8988T (cell line): Measurements from ENCODE around the gene ATAD1.
"Not testable (repeated sequence)": the region's sequence is repeated elsewhere in the genome, so short reads cannot be mapped to it uniquely, and the experiment has no call there.

ENCODE experiments used
- DNase-seq: peaks from one replicate; pipeline ENCODE4 v3.0.0; 2011

ATAD1 gene

GRCh38 chr10:87750817-87751216 lies 67.2 kb downstream of the ATAD1 start:
- no peak for DNase-seq

- DNase-seq: no peak
Observed at GRCh38 chr10:87750001-87750671, 67.9 kb downstream of the ATAD1 start.

GRCh38 chr10:87748244-87748643 lies 69.8 kb downstream of the ATAD1 start:
- not testable (repeated sequence) for DNase-seq

GRCh38 chr10:87746911-87747310 lies 71.1 kb downstream of the ATAD1 start:
- no peak for DNase-seq

GRCh38 chr10:87744606-87745005 lies 73.4 kb downstream of the ATAD1 start:
- DNase-seq: no peak

- DNase-seq: not testable (repeated sequence)
Observed at GRCh38 chr10:87742992-87743610, 74.9 kb downstream of the ATAD1 start.

GRCh38 chr10:87740254-87740655 lies 77.8 kb downstream of the ATAD1 start:
- no peak for DNase-seq

GRCh38 chr10:87739703-87740102 lies 78.3 kb downstream of the ATAD1 start:
- no peak for DNase-seq

- not testable (repeated sequence) for DNase-seq
Observed at GRCh38 chr10:87738253-87738652, 79.8 kb downstream of the ATAD1 start.

- peak; percentile 17 for DNase-seq
Observed at GRCh38 chr10:87734987-87735827, 82.8 kb downstream of the ATAD1 start.

GRCh38 chr10:87733081-87733480 lies 84.9 kb downstream of the ATAD1 start:
- no peak for DNase-seq

GRCh38 chr10:87729940-87730339 lies 88.1 kb downstream of the ATAD1 start:
- no peak for DNase-seq

GRCh38 chr10:87724789-87725188 lies 93.2 kb downstream of the ATAD1 start:
- no peak for DNase-seq

- DNase-seq: no peak
Observed at GRCh38 chr10:87723500-87723899, 94.5 kb downstream of the ATAD1 start.

- no peak for DNase-seq
Observed at GRCh38 chr10:87722716-87723115, 95.3 kb downstream of the ATAD1 start.

- no peak for DNase-seq
Observed at GRCh38 chr10:87721781-87722180, 96.2 kb downstream of the ATAD1 start.

- DNase-seq: no peak
Observed at GRCh38 chr10:87720665-87721064, 97.4 kb downstream of the ATAD1 start.

- DNase-seq: no peak
Observed at GRCh38 chr10:87716348-87716670, 101.7 kb downstream of the ATAD1 start.

- no peak for DNase-seq
Observed at GRCh38 chr10:87715552-87716347, 102.3 kb downstream of the ATAD1 start.

GRCh38 chr10:87713707-87714106 lies 104.3 kb downstream of the ATAD1 start:
- DNase-seq: no peak

- DNase-seq: no peak
Observed at GRCh38 chr10:87712913-87713616, 105.0 kb downstream of the ATAD1 start.

- no peak for DNase-seq
Observed at GRCh38 chr10:87707254-87707653, 110.8 kb downstream of the ATAD1 start.

GRCh38 chr10:87706731-87707130 lies 111.3 kb downstream of the ATAD1 start:
- no peak for DNase-seq
